GM12873 (cell line): ENCODE measurements around the gene ANTXR2.

ENCODE experiments used
- TF ChIP-seq, protein P1 (sequence below): IDR thresholded peaks from 2 replicates; pipeline ENCODE4 v1.5.1; 2012; ENCODE audit warnings: low read depth, mild to moderate bottlenecking, moderate library complexity, low read length, control low read depth; ENCODE audit not compliant: insufficient read depth; ENCODE audit errors: missing control alignments

ANTXR2 gene

DNA sequence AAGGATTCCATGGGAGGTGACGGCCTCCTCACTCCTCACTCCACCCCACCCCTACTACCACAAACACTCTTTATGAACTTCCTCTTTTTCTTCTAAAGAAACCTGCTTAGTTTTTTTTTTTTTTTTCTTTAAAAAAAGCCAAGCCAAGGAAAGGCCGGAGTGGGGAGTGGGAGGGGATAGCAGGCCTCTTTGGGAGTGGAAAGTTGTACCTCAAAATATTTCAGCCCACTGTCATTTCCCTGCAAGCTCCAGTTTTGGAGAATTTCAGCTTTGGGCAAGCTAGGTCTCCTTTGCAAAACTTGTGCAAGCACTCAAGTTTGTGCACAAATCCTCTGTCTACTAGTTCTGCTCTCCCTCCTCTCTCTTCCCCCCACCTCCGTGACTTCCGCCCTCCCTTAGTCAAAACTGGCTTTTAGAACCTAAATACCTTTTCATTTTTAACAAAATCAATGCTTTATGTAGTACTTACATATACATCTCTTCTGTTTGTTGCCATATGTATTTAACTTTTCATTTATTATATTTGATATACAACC is 512 bp upstream of the ANTXR2 start:
- TF ChIP-seq, protein P1, sequence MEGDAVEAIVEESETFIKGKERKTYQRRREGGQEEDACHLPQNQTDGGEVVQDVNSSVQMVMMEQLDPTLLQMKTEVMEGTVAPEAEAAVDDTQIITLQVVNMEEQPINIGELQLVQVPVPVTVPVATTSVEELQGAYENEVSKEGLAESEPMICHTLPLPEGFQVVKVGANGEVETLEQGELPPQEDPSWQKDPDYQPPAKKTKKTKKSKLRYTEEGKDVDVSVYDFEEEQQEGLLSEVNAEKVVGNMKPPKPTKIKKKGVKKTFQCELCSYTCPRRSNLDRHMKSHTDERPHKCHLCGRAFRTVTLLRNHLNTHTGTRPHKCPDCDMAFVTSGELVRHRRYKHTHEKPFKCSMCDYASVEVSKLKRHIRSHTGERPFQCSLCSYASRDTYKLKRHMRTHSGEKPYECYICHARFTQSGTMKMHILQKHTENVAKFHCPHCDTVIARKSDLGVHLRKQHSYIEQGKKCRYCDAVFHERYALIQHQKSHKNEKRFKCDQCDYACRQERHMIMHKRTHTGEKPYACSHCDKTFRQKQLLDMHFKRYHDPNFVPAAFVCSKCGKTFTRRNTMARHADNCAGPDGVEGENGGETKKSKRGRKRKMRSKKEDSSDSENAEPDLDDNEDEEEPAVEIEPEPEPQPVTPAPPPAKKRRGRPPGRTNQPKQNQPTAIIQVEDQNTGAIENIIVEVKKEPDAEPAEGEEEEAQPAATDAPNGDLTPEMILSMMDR: no peak

DNA sequence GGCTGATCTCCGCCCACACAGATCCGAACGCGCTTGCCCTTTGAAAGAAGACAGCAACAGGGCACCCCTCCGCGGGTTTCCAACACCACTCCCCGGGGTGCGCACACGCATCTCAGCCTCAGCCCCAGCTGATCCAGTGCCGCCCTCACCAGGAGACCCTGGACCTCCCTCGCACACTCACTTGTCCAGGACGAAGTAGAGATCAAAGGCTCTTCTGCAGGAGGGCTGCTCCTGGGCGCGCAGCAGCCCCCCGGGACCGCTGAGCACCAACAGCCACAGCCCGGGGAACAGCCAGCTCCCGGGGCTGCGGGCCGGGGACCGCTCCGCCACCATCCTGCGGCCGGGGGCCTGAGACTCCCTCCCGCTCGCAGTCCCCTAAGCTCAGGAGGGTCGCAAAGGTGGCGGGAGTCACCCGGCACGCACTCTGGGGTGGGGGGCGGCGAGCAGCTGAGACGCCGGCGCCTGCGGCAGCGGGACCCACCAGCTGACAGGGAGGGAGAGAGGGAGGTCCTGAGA is 743 bp downstream of the ANTXR2 start:
- TF ChIP-seq, protein P1: no peak

DNA sequence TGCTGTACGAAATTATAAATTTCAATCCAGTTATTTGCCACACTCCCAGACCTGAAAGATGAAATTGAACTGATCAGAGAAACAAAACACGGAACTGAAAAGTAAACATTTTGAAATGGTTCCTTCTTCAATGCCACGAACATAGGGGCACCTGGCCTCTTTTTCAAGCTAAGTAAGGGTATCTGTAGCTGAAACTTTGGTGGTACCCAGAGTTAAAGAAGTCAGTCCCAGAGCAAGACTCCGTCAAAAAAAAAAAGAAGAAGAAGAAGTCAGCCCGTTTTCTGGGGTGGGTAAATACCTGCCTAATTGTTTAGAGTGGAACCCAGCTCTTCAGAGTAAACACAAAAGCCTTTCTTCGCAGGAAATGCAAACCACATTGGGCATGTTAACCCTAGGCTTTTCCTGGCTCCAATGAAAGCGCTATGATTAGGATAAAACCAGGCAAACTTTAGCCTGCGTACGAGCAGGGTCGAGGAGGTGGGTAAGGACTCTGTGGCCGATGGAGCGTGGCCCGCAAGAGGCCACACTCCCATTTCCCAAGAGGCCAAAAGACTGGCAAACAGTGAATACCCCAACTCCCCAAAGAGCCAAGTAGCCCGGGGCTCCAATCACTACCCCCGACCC is 1.3 kb downstream of the ANTXR2 start:
- TF ChIP-seq, protein P1: no peak

DNA sequence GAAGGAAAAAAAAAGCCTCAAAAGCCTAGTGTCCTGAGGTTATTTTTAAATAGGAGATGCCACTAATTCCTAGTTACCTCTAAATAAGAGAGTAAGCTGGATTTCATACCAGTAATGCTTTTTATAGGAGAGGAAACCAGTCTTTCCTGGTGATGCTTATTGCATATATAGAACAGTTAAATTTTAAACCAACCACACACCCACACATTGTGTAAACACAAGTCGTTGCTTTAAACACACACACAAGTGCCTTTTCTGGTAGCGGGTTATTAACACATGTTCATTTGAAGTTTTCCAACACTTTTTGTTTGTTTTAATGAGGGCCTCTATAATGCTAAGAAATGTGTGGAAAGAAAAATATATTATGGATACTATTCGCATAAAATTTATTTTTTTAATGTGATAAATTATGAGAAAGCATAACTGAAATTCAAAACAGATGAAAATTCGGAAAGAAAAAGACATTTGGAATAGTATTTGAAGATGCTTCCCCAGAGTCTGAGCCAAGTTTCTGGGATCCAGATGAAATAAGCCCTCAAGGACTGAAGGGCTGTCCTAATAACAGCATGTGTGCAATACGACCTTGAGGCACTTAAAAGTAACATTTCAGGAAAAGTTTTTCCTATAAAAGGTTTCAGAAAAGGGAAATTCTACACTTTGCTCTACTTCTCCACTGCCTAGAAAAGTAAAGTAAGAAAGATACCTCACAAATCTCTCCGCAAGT is 2.0 kb downstream of the ANTXR2 start:
- TF ChIP-seq, protein P1: no peak

DNA sequence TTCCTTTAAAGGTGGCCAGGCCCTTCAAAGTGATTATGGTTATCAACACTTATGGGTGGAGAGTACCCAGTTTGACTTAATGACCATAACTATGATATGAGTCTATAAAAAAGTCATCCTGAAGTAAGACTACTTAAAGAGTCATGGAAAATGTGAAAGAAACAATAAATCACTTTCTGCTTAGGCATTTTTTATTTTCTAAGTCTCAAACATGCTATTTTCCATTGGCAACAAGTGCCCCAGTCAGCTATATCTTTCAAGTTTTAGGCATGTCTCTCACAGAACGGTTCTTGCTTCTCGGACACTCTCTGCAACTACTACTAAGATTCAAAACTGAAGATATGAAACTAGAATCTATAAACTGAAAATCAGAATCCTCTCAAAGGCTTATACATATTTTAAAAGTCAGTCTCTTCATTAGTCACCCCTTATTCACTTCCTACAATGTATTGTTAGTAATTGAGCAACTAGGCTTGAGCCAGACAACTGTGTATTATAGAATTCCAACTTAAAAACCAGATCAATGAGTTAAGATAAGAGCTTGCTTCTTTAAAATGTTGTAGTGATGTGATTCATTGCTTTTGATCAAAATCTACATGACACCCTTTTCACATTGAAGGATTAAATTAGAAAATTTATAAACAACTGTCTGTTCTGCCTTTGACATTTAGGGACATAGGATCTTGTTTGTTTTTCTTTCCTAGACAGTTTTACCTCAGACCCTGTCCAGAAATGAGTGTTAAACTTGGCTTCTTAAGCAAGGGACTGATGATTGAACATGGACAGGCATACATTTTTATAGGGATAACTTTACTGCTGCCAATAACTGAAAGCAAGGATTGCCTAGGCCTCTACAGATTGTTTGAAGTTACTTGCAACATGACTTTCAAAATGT is 2.9 kb downstream of the ANTXR2 start:
- TF ChIP-seq, protein P1: no peak

DNA sequence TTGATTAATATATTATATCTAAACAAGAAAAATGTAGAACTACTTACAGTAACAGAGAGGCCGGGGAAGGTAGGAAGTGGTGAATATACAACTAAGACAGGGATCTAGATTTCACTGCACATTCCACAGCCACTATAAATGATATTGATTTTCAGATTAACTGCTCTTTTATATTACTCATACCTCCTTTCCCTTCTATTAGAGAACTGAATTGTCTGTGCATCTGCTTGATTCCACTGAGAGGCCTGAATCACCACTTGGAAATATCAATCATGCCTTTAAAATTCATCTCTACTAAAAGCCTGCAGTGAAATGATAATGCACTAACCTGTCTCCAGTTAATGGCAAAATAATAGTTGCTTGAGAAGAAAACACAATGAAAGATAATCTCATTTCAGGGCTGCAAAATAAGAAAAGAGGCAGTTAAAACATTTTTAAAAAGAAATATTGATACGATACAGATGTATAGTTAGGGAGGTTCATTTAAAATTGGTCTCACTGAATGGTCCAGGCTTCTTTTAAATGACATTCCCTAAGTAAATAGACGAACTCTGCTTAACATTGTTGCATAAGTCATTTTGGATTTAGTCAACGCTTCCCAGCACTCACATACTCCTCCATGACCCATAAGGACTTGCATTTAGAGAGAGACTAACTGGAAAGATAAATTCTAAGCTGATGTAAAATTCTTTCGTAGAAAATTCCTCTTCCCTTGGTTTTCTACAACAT is 3.8 kb downstream of the ANTXR2 start:
- TF ChIP-seq, protein P1: no peak
